SK-N-SH (cell line): Measurements from ENCODE around the gene ARHGEF28. TPM values are rescaled to one million over a fixed set of nuclear protein-coding genes. Genes with fewer than 3 reads are reported as not detected.

Source experiments
- CTCF ChIA-PET: fragments of 300-600, 350-600 bp; formaldehyde crosslinking; extraction: SDS; loops from one replicate; lab custom pipeline; 2021; lab: Yijun Ruan, JAX
- POLR2A ChIA-PET: fragments of 350-600 bp; sonication (Branson Sonifier 250); formaldehyde crosslinking; extraction: SDS; loops from one replicate; lab custom pipeline; 2020; ENCODE audit warnings: antibody characterized with exemption, inconsistent platforms; lab: Yijun Ruan, JAX
- DNase-seq: peaks from one replicate; pipeline ENCODE4 v3.0.0; 2012
- H2AFZ ChIP-seq: fragments of 200-600 bp; sonication (generic); 2 replicates; pipeline ENCODE4 v1.8.1; 2016; ENCODE audit warnings: antibody characterized with exemption, mild to moderate bottlenecking, low read depth
- H3F3A ChIP-seq: fragments of 200-600 bp; sonication (generic); replicated peaks from 2 replicates; pipeline ENCODE3; 2016; ENCODE audit warnings: antibody characterized with exemption, mild to moderate bottlenecking; ENCODE audit not compliant: insufficient read depth
- H3K27ac ChIP-seq, 2 experiments: fragments of 200-500 bp in 1 of 2; fragments of 200-600 bp in 1 of 2; sonication (Bioruptor generic) in 1 of 2; sonication (generic), shearing (Covaris generic) in 1 of 2; 2 replicates each; pipeline versions ENCODE4 v1.5.1 to v1.6.1; 2014 to 2016; ENCODE audit warnings: low read depth in 2 of 2, inconsistent platforms in 1 of 2, low read length in 1 of 2, mild to moderate bottlenecking in 1 of 2, mixed read lengths in 1 of 2
- H3K27me3 ChIP-seq: fragments of 200-600 bp; sonication (generic), shearing (Covaris generic); 2 replicates; pipeline ENCODE4 v1.6.1; 2016; ENCODE audit warnings: mixed run types; ENCODE audit not compliant: insufficient read depth
- H3K36me3 ChIP-seq, 2 experiments: fragments of 200-500 bp in 1 of 2; fragments of 200-600 bp in 1 of 2; sonication (Bioruptor generic) in 1 of 2; sonication (generic) in 1 of 2; replicated peaks in 1 of 2; 2 replicates each; pipeline versions ENCODE3 to v1.5.1; 2014 to 2016; ENCODE audit warnings: low read length in 1 of 2, mild to moderate bottlenecking in 1 of 2; ENCODE audit not compliant: insufficient read depth in 2 of 2, control insufficient read depth in 1 of 2
- H3K4me1 ChIP-seq, 2 experiments: fragments of 200-500 bp in 1 of 2; fragments of 200-600 bp in 1 of 2; sonication (Bioruptor generic) in 1 of 2; sonication (generic), shearing (Covaris generic) in 1 of 2; 2 replicates each; pipeline versions ENCODE4 v1.5.1 to v1.6.1; 2014 to 2016; ENCODE audit warnings: low read depth in 1 of 2, low read length in 1 of 2, mixed run types in 1 of 2; ENCODE audit not compliant: insufficient read depth in 2 of 2, control insufficient read depth in 1 of 2
- H3K4me2 ChIP-seq: fragments of 200-600 bp; sonication (generic), shearing (Covaris generic); 2 replicates; pipeline ENCODE4 v1.6.1; 2017; ENCODE audit warnings: mixed run types
- H3K4me3 ChIP-seq, 2 experiments: fragments of 200-500 bp in 1 of 2; fragments of 200-600 bp in 1 of 2; sonication (Bioruptor generic) in 1 of 2; sonication (generic), shearing (Covaris generic) in 1 of 2; 2 replicates each; pipeline versions ENCODE4 v1.5.1 to v1.8.1; 2014 to 2016; ENCODE audit warnings: low read depth in 2 of 2, inconsistent platforms in 1 of 2, low read length in 1 of 2, mild to moderate bottlenecking in 1 of 2, mixed read lengths in 1 of 2, moderate library complexity in 1 of 2
- H3K79me2 ChIP-seq: fragments of 200-600 bp; sonication (generic); 2 replicates; pipeline ENCODE4 v1.8.1; 2017; ENCODE audit warnings: mild to moderate bottlenecking; ENCODE audit not compliant: insufficient read depth
- H3K9ac ChIP-seq: fragments of 200-600 bp; sonication (generic); 2 replicates; pipeline ENCODE4 v1.6.1; 2017; ENCODE audit warnings: mixed run types
- H3K9me2 ChIP-seq: fragments of 200-600 bp; sonication (generic); 2 replicates; pipeline ENCODE4 v1.6.1; 2017; ENCODE audit warnings: mixed run types
- H3K9me3 ChIP-seq: fragments of 200-600 bp; sonication (generic); 2 replicates; pipeline ENCODE4 v1.6.1; 2017; ENCODE audit warnings: mixed run types, mild to moderate bottlenecking, moderate library complexity
- H4K20me1 ChIP-seq: fragments of 200-600 bp; sonication (generic); 2 replicates; pipeline ENCODE4 v1.6.1; 2017; ENCODE audit warnings: mild to moderate bottlenecking, mixed run types; ENCODE audit not compliant: insufficient read depth
- CHD2 ChIP-seq: fragments of 150-350 bp; IDR thresholded peaks from 2 replicates; pipeline ENCODE4 v1.6.1; 2018; ENCODE audit warnings: low read length; ENCODE audit not compliant: partially characterized antibody
- CTCF ChIP-seq: fragments of 200-600 bp; sonication (generic); IDR thresholded peaks from 2 replicates; pipeline ENCODE4 v1.6.1; 2017; ENCODE audit warnings: antibody characterized with exemption, mild to moderate bottlenecking, moderate library complexity
- FOXJ3 ChIP-seq: sonication (generic); formaldehyde crosslinking; IDR thresholded peaks from 2 replicates; pipeline ENCODE4 v1.5.1; 2020; ENCODE audit warnings: mild to moderate bottlenecking, missing genetic modification reagents
- FOXM1 ChIP-seq: IDR thresholded peaks from 2 replicates; pipeline ENCODE4 v1.4.0; 2012; ENCODE audit warnings: low read depth, mild to moderate bottlenecking
- GABPA ChIP-seq: IDR thresholded peaks from 2 replicates; pipeline ENCODE4 v1.4.0; 2012; ENCODE audit warnings: low read depth, mild to moderate bottlenecking
- IRF3 ChIP-seq: fragments of 150-350 bp; IDR thresholded peaks from 2 replicates; pipeline ENCODE4 v1.6.1; 2016; ENCODE audit warnings: mild to moderate bottlenecking, low read depth, low read length
- MAX ChIP-seq: IDR thresholded peaks from 2 replicates; pipeline ENCODE4 v1.4.0; 2012; ENCODE audit warnings: low read depth
- MXI1 ChIP-seq: IDR thresholded peaks from 2 replicates; pipeline ENCODE4 v1.6.1; 2012; ENCODE audit warnings: mild to moderate bottlenecking, low read depth, low read length, improper control_type of control experiment
- POLR2AphosphoS5 ChIP-seq: IDR thresholded peaks from 2 replicates; pipeline ENCODE4 v1.6.1; 2012; ENCODE audit warnings: low read depth, low read length
- RCOR1 ChIP-seq: fragments of 150-350 bp; IDR thresholded peaks from 2 replicates; pipeline ENCODE4 v1.6.1; 2017; ENCODE audit warnings: antibody characterized with exemption, low read length
- REST ChIP-seq: IDR thresholded peaks from 2 replicates; pipeline ENCODE4 v1.6.1; 2012; ENCODE audit warnings: mild to moderate bottlenecking, low read depth, low read length, moderate library complexity
- RFX5 ChIP-seq: IDR thresholded peaks from 2 replicates; pipeline ENCODE4 v1.6.1; 2012; ENCODE audit warnings: mild to moderate bottlenecking, improper control_type of control experiment, low read length
- SIN3A ChIP-seq: IDR thresholded peaks from 2 replicates; pipeline ENCODE4 v1.6.1; 2012; ENCODE audit warnings: low read depth, mild to moderate bottlenecking, low read length, moderate library complexity, borderline replicate concordance
- TCF12 ChIP-seq: IDR thresholded peaks from 2 replicates; pipeline ENCODE4 v1.4.0; 2012
- YY1 ChIP-seq: IDR thresholded peaks from 2 replicates; pipeline ENCODE4 v1.4.0; 2012; ENCODE audit warnings: low read depth, mild to moderate bottlenecking
- WGBS: methylation state at CpG from one replicate; pipeline ENCODE4 v1.1.6; 2017; ENCODE audit warnings: low lambda C conversion rate; 5-methylcytosine and 5-hydroxymethylcytosine counted together
- polyA plus RNA-seq, 3 experiments: library from polyadenylated mRNA; depleted of rRNA; stranded (reverse); fragments of >200 nt; gene quantifications; 2 replicates each; pipeline ENCODE4 v1.2.3, GENCODE V29; 2012

The ARHGEF28 gene
- polyA plus RNA-seq, 1 of the 3 experiments (the other 2 are of a cell fraction): 4.2 TPM

- Histone ChIP-seq H3K9ac (no peak overlapping the region), H2AFZ (no peak overlapping the region), H3K27me3 (no peaks in the 10 kb centered on the region), H3K36me3 (peaks cover 0 to 3% of the 10 kb centered on the region in 2 experiments), H3K4me2 (no peak overlapping the region), H3K79me2 (peaks cover 4% of the 10 kb centered on the region; the same call in 1 of the 2 replicates), H3K4me3 (no peak overlapping the region), H3F3A (peaks cover 4% of the 10 kb centered on the region), H4K20me1 (no peaks in the 10 kb centered on the region), H3K4me1 (no peaks in the 10 kb centered on the region; a peak in 1 of 4 replicates)
- no peak for DNase-seq
- POLR2A ChIA-PET: no interaction called here
- 77% methylated on average over 2 of the region's 2 CpGs for WGBS
- TF ChIP-seq FOXJ3 (CRISPR knock-in tag) (no peak), FOXM1 (no peak), CTCF (no peak), REST (no peak), SIN3A (no peak), GABPA (no peak), MAX (no peak), IRF3 (no peak), YY1 (no peak), RCOR1 (no peak), RFX5 (no peak), MXI1 (no peak), TCF12 (no peak), CHD2 (no peak), POLR2AphosphoS5 (no peak)
- TF ChIP-seq, all 33 proteins: peak for 0
- Histone ChIP-seq H3K9me3 (0 out of 2 replicates have a peak, but pooled peaks cover 5% of the 10 kb centered on the region), H3K27ac (no peak overlapping the region), H3K9me2 (no peaks in the 10 kb centered on the region)
- CTCF ChIA-PET: interaction anchor here (0.6 to 1.3 kb wide), 2 partner anchors 12 to 1308 kb away, joined by 3 to 4 read pairs; no protein-coding TSS in a partner anchor
These were observed 120.6 kb downstream of the ARHGEF28 start for GRCh38 chr5:73746608-73747007.
